IPS-NIHi11 (cell line): ENCODE data around the gene HSBP1L1.
"Not testable (repeated sequence)": the region's sequence is repeated elsewhere in the genome, so short reads cannot be mapped to it uniquely, and the experiment has no call there.

Source experiments
- DNase-seq: peaks from one replicate; pipeline ENCODE4 v3.0.0; 2012; ENCODE audit warnings: mixed read lengths, low spot score

The HSBP1L1 gene

DNA sequence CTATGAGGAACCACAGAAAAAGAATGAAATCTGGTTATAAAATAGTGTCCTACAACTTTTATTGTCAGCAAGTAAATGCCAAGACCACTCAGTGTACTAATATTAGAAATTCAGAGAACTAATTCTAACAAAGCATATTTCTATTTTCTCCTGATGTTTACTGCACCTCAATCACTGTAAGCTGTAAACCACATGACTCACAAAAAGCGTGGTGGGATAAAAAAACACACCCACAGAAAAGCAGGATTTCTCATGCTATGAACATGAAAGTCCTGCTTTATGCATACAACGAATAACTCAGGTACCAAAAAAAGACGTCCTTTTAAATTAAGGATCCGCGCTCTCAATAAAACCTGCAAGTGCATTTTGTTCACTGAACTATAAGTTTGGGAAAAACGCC is 23.1 kb downstream of the HSBP1L1 start:
- DNase-seq = no peak

DNA sequence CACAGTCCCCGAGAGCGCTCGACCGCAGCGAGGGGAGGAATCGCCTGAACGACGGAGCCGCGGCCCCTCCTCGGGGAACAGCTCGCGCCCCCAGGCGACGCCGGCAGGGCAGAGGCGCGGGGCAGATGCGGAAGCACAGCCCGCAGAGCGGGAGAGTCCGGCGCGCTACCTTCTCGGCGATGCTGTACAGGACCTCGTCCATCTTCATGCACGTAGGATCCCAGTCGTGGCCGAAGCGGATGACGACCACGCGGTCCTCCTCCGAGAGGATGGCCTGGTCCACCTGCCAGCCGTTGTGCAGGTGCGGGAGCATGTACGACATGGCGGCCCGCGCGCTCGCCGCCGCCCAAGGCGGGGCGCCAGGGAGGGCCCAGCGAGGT is 23.6 kb downstream of the HSBP1L1 start:
- peak; percentile 82 for DNase-seq

DNA sequence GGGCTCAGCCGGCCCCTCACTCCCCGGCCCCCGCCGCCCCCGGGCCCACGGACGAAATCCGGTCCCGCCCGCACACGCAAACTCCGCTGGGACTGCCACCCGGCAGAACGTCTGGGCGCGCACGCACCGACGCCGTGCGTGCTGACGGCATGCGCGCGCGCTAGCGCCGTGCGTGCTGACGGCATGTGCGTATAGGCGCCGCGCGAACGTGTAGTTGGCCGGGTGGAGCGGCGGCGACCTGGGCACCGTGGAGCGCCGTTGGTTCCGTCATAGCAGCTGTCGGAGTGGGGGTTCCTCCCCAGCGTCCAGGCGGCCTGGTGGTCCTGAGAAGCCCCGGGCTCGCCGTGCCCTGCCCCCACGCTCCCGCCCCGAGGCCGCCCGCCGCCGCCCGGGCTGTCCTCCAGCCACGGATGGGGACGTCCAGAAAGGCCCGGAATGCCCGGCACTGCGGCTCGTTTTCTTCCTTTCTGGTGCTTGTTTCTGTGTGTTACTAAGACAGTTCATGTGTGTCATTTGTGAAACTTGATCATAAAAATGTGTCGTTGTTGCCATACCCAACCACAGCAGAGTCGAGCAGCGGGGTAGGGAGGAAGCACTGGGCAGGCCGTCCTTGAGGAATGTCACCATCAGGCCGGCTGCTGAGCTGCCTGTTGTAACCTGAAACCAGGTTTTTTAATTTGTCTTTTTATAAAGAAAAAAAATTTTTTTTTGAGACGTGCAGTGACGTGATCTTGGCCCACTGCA is 24.2 kb downstream of the HSBP1L1 start, which contains the start of gene TXNL4A:
TXNL4A (minus strand) TSS at position 113 of the 744 bp plus-strand sequence. CDS start 171 bp downstream, outside the sequence.
- peak; percentile 91 for DNase-seq

DNA sequence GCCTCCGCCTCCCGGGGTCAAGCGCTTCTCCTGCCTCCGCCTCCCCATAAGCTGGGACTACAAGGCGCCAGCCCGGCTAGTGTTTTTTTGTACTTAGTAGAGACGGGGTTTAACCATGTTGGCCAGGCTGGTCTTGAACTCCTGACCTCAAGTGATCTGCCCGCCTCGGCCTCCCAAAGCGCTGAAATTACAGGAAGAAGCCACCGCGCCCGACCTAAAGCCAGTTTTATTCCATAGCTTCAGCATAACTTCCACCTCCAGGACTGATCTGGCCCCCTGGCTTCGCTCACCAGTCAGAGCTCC is 24.7 kb downstream of the HSBP1L1 start:
- no peak for DNase-seq

DNA sequence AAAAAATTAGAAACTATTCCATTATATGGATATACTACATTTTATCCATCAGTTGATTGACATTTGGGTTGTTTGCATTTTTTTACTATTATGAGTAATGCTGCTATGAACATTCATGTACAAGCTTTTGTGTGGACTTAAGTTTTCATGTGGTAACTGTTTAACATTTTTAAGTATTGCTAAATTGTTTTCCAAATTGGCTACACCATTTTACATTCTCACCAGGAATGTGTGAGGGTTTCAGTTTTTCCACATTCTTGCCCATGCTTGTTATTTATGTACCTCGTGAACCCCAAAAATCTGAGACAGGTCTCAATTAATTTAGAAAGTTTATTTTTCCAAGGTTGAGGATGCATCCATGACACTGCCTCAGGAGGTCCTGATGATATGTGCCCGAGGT is 27.1 kb downstream of the HSBP1L1 start:
- DNase-seq = no peak

DNA sequence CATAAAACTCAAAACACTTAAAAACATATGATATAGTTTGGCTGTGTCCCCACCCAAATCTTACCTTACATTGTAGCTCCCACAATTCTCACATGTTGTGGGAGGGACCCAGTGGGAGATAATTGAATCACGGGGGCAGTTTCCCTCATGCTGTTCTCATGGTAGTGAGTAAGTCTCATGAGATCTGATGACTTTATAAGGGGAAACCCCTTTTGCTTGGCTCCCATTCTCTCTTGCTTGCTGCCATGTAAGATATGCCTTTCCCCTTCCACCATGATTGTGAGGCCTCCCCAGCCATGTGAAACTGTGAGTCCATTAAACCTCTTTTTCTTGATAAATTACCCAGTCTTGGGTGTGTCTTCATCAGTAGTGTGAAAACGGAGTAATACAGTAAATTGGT is 35.3 kb downstream of the HSBP1L1 start:
- DNase-seq = not testable (repeated sequence)

DNA sequence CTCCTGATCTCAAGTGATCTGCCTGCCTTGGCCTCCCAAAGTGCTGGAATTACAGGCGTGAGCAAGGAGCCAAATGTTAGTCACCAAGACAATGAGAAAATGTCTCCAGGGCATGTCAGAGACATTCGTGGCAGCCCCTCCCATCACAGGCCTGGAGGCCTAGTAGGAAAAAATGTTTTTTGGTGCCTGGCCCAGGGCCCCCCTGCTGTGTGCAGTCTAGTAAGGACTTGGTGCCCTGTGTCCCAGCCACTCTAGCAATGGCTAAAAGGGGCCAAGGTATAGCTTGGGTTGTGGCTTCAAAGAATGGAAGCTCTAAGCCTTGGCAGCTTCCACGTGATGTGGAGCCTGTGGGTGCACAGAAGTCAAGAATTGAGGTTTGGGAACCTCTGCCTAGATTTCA is 36.4 kb downstream of the HSBP1L1 start:
- DNase-seq = no peak

DNA sequence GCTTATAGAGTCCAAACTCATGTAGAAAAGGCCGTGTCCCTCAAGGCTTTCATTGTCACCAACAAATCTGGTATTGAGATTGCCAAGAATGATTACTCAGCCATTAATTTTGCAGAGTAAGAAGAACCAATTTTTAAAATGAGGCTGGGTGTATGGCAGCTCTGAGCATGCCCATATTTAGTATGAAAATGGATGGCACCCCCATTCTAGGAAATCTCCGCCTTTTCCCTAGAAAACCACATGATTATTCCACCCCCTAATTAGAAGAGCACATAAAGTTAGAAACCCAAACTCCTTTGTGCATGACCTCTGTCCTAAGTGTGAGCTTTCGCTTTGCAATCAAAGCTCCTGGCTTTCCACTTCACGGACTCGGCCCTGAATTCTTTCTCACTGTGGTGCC is 38.0 kb downstream of the HSBP1L1 start:
- DNase-seq = no peak

DNA sequence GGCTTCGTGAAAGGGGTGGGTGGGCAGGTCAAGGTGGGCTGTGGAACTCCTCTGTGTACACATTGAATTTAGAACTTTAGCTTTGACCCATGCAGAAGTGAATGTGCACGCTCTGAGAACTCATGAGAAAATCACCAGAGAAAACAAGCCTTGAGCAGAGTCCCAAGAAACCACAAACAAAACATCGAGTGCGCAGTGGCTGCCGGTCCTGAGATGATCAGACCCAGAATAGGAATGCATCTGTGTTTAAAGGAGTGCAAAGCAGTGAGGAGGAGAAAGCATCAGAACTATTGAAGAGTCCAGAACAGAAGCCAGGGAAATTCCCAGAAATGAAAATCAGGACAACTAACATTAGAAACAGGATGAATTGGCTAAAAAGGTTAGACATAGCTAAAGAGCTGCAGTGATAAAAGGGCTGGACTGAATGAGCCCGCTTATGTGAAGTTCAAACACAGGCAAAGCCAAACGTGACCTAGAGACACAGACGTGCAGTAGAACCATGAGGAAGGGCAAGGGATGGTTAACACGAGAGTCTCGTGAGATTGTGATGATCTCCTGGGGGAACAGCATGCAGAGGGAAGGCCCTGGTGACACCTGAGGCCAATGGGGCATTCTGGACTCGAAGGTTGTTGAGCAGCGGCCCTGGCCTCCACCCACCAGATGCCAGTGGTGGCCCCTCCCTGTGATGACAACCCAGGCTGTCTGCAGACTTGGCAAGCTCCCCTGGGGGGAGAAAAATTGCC is 40.3 kb downstream of the HSBP1L1 start:
- no peak for DNase-seq

DNA sequence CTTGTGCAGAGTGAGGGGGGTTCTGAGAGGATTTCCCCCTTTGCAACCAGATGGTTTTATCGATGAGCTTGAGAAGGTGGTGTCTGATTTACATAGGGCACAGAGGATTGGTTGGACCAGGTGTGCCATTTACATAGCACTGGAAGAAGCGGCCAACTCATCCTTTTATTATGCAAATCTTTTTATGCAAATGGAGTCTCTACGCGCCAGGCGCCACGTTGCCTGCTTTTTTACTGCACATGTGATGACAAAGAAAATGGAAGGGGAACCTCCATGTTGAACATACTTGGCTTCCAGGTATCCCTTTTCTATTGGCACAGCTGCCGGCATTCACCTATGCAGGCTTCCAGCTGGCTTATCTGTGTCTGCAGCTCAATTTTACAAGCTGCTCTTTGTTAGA is 42.3 kb downstream of the HSBP1L1 start:
- DNase-seq = no peak

DNA sequence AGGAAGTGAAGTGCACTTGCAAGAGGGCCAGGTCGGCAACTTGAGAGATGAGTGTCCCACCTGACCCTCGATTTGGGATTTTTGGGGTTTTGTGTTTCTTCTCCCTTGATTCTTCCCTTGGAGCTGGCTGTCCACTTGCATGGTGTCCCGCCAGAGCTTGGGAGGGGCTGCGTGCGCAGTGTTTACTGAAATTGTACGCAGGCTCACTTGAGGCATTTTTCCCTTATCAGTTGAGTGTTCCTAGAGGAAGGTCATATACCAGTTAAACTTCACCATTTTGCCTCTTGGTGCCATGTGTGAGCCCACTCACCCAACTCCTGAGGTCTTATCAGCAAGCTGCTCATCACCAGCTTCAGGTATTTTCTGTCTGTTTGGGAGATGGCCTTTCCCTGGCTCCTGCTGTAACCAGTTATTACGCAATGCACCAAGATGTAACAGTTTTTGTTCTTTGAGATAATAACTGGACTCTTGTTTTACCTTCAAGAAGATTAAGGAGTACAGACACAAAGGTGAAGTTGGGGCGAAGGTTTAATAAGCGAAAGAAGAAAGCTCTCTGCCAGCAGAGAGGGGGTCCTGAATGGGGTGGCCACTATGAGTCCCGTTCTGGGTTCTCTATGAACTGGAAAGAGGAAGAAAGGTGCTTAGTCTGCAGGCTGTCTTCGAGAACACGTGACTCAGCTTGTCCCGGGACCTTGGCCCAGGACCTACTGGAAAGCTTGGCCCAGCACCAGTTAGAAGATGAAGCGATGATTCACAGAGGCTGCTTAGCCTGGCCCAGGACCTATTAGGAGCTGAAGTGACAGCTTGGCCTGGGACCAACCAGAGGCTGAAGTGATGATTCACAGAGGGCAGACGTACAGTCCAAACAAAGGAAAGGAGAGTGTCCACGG is 45.5 kb downstream of the HSBP1L1 start:
- peak; percentile 21 for DNase-seq

DNA sequence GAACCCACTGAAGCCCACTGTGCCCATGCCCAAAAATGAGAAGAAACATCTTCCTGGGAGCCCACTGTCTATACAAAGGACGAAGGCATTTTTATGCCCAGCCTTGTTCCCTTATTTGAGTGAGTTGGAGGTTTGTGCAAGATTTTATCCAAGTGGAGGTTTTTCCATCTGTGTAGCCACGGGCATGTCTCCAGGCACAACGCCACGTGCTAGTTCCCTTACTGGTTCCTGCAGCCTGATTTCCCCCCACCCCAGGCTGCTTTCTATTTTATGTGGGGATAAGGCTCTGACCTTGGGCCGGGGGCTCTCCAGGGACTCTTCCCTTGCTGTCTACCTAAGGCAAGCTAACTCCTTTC is 46.1 kb downstream of the HSBP1L1 start:
- DNase-seq = no peak

DNA sequence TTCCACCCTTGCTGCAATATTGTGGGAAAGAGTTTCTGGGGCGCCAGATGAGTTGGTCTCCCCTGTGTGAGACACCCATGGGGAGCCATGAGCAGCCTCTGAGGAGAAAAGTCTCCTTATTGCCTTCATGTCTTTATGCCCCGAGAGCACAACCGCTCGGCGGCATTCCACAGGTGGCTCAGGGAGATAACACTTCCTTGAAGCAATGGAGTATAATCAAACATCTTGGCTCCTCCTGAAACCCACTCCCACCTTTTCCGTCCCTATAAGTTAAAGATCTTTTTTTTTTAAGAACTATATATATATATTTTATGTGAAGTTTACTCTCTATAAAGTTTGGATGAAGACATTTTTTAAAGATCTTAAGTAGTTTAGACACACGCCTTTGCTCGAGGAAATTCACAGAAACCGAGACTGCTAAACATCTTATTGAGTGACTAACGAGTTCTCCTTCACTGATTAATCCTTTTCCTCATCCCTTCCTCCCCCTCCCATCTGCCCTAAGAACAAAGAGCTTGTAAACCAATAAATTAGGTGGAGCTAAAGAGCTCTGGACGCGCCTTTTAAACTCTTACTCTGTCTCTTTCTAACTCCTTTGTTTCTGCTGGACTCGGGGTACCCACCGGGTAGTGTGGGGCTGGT is 47.2 kb downstream of the HSBP1L1 start:
- not testable (repeated sequence) for DNase-seq

DNA sequence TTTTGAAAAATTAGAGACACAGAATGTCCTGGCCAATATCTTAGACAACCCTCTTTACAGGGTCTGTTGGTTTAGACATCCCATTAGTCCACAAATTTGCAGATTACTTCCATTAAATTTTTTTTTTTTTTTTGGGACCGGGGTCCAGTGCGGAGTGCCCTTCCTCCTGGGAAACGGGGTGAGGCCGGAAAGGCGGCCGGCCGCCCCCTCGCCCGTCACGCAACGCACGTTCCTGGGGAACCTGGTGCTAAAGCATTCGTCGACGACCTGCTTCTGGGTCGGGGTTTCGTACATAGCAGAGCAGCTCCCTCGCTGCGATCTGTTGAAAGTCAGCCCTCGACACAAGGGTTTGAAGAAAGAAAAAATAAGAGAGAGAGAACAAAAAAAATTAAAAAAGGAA is 48.3 kb downstream of the HSBP1L1 start:
- DNase-seq = no peak
